A549 (cell line): ENCODE results near the gene ZNF511.

ENCODE experiments used
- ESRRA ChIP-seq: fragments of 150-350 bp; IDR thresholded peaks from 2 replicates; pipeline ENCODE4 v1.6.1; 2014; ENCODE audit warnings: mild to moderate bottlenecking, low read length, borderline replicate concordance
- POLR2A ChIP-seq: IDR thresholded peaks from 2 replicates; pipeline ENCODE4 v1.6.1; 2012; ENCODE audit warnings: mild to moderate bottlenecking, low read length
- ZFP36 ChIP-seq: fragments of 450-650 bp; IDR thresholded peaks from 2 replicates; pipeline ENCODE4 v1.6.1; 2014; ENCODE audit warnings: borderline replicate concordance; ENCODE audit not compliant: partially characterized antibody

GRCh38 chr10:133271521-133272300, 37.0 kb upstream of the ZNF511 start:
- TF ChIP-seq ESRRA: no peak
- no peak for TF ChIP-seq POLR2A
- no peak for TF ChIP-seq ZFP36
